PC-3 (cell line): Measurements from ENCODE around the gene EDEM1. TPM values are rescaled to one million over a fixed set of nuclear protein-coding genes. Genes with fewer than 3 reads are reported as not detected.

ENCODE experiments used
- ATAC-seq: fragments of 200-7000 bp; cut with Tn5 transposase; 2 replicates; pipeline ENCODE4 v1.9.1; 2020; ENCODE audit warnings: mild to moderate bottlenecking, moderate library complexity
- BruUV-seq: library from RNA; stranded (reverse); fragments of 400-500 nt; replicated peaks from 2 replicates; lab custom pipeline; 2021; lab: Mats Ljungman, UMichigan
- CTCF ChIA-PET: fragments of 300-600 bp; sonication (Branson Sonifier 250); formaldehyde crosslinking; loops from one replicate; lab custom pipeline; 2022; ENCODE audit warnings: antibody characterized with exemption; lab: Charles Lee
- POLR2A ChIA-PET: fragments of 300-600 bp; sonication (Branson Sonifier 250); formaldehyde crosslinking; loops from one replicate; lab custom pipeline; 2022; ENCODE audit warnings: antibody characterized with exemption; ENCODE audit not compliant: unreplicated experiment; lab: Charles Lee
- DNase-seq: peaks from one replicate; pipeline ENCODE4 v3.0.0-alpha.2; 2015
- H2AFZ ChIP-seq: fragments of 300-600 bp; sonication (generic); 2 replicates; pipeline ENCODE4 v1.6.0; 2016; ENCODE audit warnings: antibody characterized with exemption, low read length
- H3F3A ChIP-seq: fragments of 300-600 bp; sonication (generic); one replicate; pipeline ENCODE4 v1.6.0; 2017; ENCODE audit warnings: antibody characterized with exemption, low read length, control low read depth, mild to moderate bottlenecking; ENCODE audit not compliant: unreplicated experiment
- H3K27ac ChIP-seq: fragments of 300-600 bp; sonication (generic); 2 replicates; pipeline ENCODE4 v1.5.1; 2016; ENCODE audit warnings: mild to moderate bottlenecking, low read length
- H3K27me3 ChIP-seq: fragments of 300-600 bp; sonication (generic); 2 replicates; pipeline ENCODE4 v1.6.1; 2016; ENCODE audit warnings: low read length, mixed read lengths
- H3K36me3 ChIP-seq: fragments of 300-600 bp; sonication (generic); 2 replicates; pipeline ENCODE4 v1.6.1; 2016; ENCODE audit warnings: low read depth, mixed run types, low read length, mixed read lengths
- H3K4me1 ChIP-seq: fragments of 300-600 bp; sonication (generic); 2 replicates; pipeline ENCODE4 v1.5.1; 2016; ENCODE audit warnings: low read length; ENCODE audit not compliant: insufficient read depth
- H3K4me2 ChIP-seq: fragments of 300-600 bp; sonication (generic); 2 replicates; pipeline ENCODE4 v1.6.0; 2016; ENCODE audit warnings: low read length
- H3K4me3 ChIP-seq: fragments of 300-600 bp; sonication (generic); 2 replicates; pipeline ENCODE4 v1.5.1; 2016; ENCODE audit warnings: mild to moderate bottlenecking, low read length, mixed read lengths
- H3K79me2 ChIP-seq: fragments of 300-600 bp; sonication (generic); 2 replicates; pipeline ENCODE4 v1.6.1; 2017; ENCODE audit warnings: low read length, mixed read lengths
- H3K9ac ChIP-seq: fragments of 300-600 bp; sonication (generic); 2 replicates; pipeline ENCODE4 v1.6.0; 2016; ENCODE audit warnings: mild to moderate bottlenecking, low read length
- H3K9me2 ChIP-seq: fragments of 300-600 bp; sonication (generic); replicated peaks from 2 replicates; pipeline ENCODE4 v1.6.1; 2016; ENCODE audit warnings: mixed run types, low read length, mixed read lengths
- H3K9me3 ChIP-seq: fragments of 300-600 bp; sonication (generic); 2 replicates; pipeline ENCODE4 v1.6.1; 2016; ENCODE audit warnings: low read length, mixed read lengths
- H4K20me1 ChIP-seq: fragments of 300-600 bp; sonication (generic); 2 replicates; pipeline ENCODE4 v1.6.1; 2016; ENCODE audit warnings: low read length, mixed read lengths
- EZH2 ChIP-seq: fragments of 300-600 bp; sonication (generic); IDR thresholded peaks from one replicate; pipeline ENCODE4 v1.6.1; 2017; ENCODE audit warnings: antibody characterized with exemption, mild to moderate bottlenecking, low read length; ENCODE audit not compliant: unreplicated experiment
- EZH2phosphoT487 ChIP-seq: fragments of 300-600 bp; sonication (generic); IDR thresholded peaks from 2 replicates; pipeline ENCODE4 v1.6.1; 2018; ENCODE audit warnings: mild to moderate bottlenecking, antibody characterized with exemption, low read length, borderline replicate concordance
- intact Hi-C: fragments of 100-400 bp; cut with micrococcal nuclease; formaldehyde crosslinking; loops from 2 replicates; pipeline ENCODE4 v1.9.0; 2023
- total RNA-seq: library from RNA; depleted of rRNA; stranded (reverse); fragments of >200 nt; gene quantifications from 2 replicates; pipeline ENCODE4 v1.2.3, GENCODE V29; 2014
- TF ChIP-seq, protein P1 (sequence below): fragments of 300-600 bp; sonication (generic); conservative IDR thresholded peaks from 2 replicates; pipeline ENCODE4 v1.5.1; 2017; ENCODE audit warnings: antibody characterized with exemption, low read depth, mild to moderate bottlenecking, low read length

The EDEM1 gene
- total RNA-seq, 1 experiment from 2014 or later: 39.4 TPM

DNA sequence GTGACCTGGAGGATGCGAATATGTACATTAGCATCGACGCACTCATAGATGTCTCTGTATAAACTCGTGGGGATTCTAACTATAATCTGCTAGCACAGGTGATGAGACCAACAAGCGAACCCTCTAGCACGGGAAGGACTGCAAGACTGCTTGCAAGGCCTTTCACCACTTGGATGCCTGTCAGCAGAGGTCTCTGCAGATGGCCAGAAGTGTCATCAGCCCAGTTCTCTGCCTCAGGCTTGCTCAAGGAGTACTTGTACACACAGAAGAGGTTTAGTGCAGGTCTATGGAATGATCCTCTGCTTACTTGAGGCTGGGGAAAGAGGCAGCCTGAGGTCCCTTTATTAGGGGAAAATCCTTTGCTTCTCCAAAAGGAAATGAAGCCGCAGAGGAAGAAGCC, 48.1 kb downstream of the EDEM1 start:
- no peaks in the 10 kb centered on the region for H3K79me2 ChIP-seq
- no peak overlapping the region for H3K4me2 ChIP-seq
- H3K27ac ChIP-seq: no peak overlapping the region
- no peaks in the 10 kb centered on the region for H4K20me1 ChIP-seq
- BruUV-seq: no TSS peak
- no peak overlapping the region for H3K4me3 ChIP-seq
- H3K4me1 ChIP-seq: peaks cover 20% of the 10 kb centered on the region
- no peaks in the 10 kb centered on the region for H3K9me3 ChIP-seq
- TF ChIP-seq EZH2phosphoT487: no peak
- TF ChIP-seq, protein P1, sequence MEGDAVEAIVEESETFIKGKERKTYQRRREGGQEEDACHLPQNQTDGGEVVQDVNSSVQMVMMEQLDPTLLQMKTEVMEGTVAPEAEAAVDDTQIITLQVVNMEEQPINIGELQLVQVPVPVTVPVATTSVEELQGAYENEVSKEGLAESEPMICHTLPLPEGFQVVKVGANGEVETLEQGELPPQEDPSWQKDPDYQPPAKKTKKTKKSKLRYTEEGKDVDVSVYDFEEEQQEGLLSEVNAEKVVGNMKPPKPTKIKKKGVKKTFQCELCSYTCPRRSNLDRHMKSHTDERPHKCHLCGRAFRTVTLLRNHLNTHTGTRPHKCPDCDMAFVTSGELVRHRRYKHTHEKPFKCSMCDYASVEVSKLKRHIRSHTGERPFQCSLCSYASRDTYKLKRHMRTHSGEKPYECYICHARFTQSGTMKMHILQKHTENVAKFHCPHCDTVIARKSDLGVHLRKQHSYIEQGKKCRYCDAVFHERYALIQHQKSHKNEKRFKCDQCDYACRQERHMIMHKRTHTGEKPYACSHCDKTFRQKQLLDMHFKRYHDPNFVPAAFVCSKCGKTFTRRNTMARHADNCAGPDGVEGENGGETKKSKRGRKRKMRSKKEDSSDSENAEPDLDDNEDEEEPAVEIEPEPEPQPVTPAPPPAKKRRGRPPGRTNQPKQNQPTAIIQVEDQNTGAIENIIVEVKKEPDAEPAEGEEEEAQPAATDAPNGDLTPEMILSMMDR: no peak
- DNase-seq (no peak), ATAC-seq (no peak)
- no peaks in the 10 kb centered on the region for H3F3A ChIP-seq
- ChIA-PET CTCF (no interaction called here), POLR2A (no interaction called here)
- no peaks in the 10 kb centered on the region for H3K9me2 ChIP-seq
- no peak overlapping the region for H3K9ac ChIP-seq
- H2AFZ ChIP-seq: no peak overlapping the region
- H3K27me3 ChIP-seq: no peaks in the 10 kb centered on the region
- intact Hi-C loops: no loop called here
- H3K36me3 ChIP-seq: no peaks in the 10 kb centered on the region

DNA sequence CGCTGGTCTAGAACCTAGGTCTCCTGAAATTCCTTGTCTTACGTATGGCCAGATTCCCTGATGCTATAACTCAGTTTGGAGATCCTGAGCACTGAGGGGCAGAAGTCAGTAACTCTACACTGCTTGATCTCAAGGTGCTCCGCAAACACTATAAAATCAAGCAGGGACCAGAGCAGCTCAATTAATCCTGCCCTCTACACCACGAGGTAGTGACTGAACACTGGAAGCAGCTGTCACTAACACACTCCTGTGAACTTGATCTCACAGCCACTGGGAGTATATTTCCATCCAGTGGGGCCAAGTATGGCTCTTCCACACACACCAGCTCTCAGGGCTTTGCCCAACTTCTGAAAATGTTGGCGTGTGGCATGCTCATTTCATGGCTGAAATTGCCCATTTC, 51.0 kb downstream of the EDEM1 start:
- no TSS peak for BruUV-seq

DNA sequence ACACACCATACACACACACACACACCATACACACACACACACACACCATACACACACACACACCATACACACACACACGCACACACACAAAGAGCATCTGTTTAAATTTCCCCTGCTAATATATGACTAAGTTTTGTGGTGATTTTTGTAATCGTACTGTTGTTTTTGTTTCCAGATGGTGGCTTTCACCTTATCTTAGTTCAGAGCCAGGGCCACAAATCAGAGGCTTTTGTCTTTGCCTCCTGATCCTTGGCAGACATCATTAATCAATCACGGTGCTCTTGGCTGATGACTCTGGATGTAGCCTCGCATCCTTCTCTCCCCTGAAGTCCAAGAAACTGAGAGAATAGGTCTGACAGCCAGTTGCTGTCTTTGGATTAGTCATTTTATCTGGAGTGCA, 52.1 kb downstream of the EDEM1 start:
- Histone ChIP-seq H3K27ac (no peak overlapping the region), H3F3A (no peaks in the 10 kb centered on the region), H3K9me3 (peaks cover 4% of the 10 kb centered on the region; the same call in 1 of the 2 replicates), H3K9me2 (no peaks in the 10 kb centered on the region), H3K79me2 (no peaks in the 10 kb centered on the region), H2AFZ (no peak overlapping the region), H3K27me3 (no peaks in the 10 kb centered on the region), H3K9ac (no peak overlapping the region), H3K4me2 (no peak overlapping the region), H3K4me3 (no peak overlapping the region), H3K36me3 (no peaks in the 10 kb centered on the region), H3K4me1 (0 out of 2 replicates have a peak, but pooled peaks cover under 1% of the 10 kb centered on the region), H4K20me1 (no peaks in the 10 kb centered on the region)
- ChIA-PET POLR2A (no interaction called here), CTCF (no interaction called here)
- DNase-seq: peak; percentile 25
- TF ChIP-seq EZH2phosphoT487 (no peak), EZH2 (no peak)
- TF ChIP-seq, protein P1: no peak
- ATAC-seq: peak; percentile 27; the same call in 1 of the 2 replicates
- BruUV-seq: no TSS peak
- intact Hi-C loops: no loop called here

More for the DNA sequence above, 51.0 kb downstream of the EDEM1 start:
- ATAC-seq: no peak
- Histone ChIP-seq H3K4me2 (no peak overlapping the region), H3F3A (no peaks in the 10 kb centered on the region), H3K9me3 (peaks cover 1% of the 10 kb centered on the region; the same call in 1 of the 2 replicates), H4K20me1 (no peaks in the 10 kb centered on the region), H3K4me1 (peaks cover 5% of the 10 kb centered on the region), H2AFZ (no peak overlapping the region), H3K9me2 (no peaks in the 10 kb centered on the region), H3K36me3 (no peaks in the 10 kb centered on the region), H3K9ac (no peak overlapping the region), H3K79me2 (no peaks in the 10 kb centered on the region), H3K27me3 (no peaks in the 10 kb centered on the region), H3K4me3 (no peak overlapping the region), H3K27ac (no peak overlapping the region)
- intact Hi-C loops: no loop called here
- CTCF ChIA-PET: no interaction called here
- no peak for DNase-seq
- no peak for TF ChIP-seq EZH2
- TF ChIP-seq, protein P1: no peak
- no peak for TF ChIP-seq EZH2phosphoT487
- POLR2A ChIA-PET: no interaction called here
